Cortex of kidney (tissue), 1 donor: ENCODE measurements around the gene ARTN.

Source experiments
- DNase-seq: peaks from one replicate; lab custom pipeline; 2025; lab: John Stamatoyannopoulos, UW

ARTN gene

DNA sequence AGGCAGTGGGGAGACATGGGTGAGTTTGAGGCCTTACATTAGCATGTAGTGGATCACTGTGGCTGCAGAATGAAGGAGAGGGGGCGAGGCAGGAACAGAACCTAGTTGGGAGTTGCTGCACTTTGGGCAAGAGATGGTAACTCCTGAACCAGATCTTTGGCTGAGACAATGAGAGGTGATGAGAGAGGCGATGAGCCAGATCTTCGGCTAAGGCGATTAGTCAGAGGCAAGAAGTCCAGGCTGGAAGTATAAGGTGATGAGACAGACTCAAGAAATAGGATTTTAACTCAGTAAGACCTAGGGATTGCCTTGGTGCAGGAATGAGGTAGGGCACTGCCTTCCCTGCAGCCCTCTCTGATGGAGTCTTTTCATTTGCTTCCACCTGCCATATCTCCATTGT lies 9.1 kb upstream of the ARTN start:
- DNase-seq = no peak

DNA sequence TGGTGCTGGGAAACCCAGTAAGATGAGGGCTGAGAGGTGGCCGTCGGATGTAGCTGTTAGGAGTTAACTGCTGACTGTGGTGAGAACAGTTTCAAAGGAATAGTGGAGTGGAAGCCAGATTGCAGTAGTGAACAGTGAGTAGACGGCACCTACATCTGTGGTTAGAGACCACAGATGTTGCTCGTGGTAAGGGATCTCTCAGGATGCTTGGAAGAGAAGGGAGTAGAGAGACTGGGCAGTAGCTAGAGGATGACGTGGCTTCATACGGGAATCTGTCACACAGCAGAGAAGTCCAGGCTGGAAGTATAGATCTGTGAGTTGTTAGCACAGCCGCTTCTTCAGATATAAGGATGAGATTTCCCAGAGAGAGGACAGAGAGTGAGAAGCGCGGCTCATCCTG lies 7.8 kb upstream of the ARTN start:
- no peak for DNase-seq

DNA sequence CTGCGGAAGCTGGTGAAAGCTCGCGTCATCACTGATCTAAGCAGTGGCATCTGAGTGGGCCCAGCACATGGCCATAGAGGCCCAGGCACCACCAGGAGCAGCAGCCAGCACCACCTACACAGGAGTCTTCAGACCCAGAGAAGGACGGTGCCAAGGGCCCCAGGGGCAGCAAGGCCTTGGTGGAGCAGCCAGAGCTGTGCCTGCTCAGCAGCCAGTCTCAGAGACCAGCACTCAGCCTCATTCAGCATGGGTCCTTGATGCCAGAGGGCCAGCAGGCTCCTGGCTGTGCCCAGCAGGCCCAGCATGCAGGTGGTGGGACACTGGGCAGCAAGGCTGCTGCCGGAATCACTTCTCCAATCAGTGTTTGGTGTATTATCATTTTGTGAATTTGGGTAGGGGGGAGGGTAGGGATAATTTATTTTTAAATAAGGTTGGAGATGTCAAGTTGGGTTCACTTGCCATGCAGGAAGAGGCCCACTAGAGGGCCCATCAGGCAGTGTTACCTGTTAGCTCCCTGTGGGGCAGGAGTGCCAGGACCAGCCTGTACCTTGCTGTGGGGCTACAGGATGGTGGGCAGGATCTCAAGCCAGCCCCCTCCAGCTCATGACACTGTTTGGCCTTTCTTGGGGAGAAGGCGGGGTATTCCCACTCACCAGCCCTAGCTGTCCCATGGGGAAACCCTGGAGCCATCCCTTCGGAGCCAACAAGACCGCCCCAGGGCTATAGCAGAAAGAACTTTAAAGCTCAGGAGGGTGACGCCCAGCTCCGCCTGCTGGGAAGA lies 3.2 kb upstream of the ARTN start:
- no peak for DNase-seq

DNA sequence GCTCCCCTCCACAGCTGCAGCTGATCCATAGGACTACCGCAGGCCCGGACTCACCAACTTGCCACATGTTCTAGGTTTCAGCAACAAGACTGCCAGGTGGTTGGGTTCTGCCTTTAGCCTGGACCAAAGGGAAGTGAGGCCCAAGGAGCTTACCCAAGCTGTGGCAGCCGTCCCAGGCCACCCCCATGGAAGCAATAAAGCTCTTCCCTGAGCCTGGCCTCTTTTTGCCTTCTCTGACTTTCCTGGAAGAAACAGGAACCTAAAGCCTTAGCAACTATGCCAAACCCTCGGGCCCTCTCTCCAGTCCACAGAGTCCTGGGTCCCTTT lies 2.7 kb upstream of the ARTN start:
- no peak for DNase-seq

DNA sequence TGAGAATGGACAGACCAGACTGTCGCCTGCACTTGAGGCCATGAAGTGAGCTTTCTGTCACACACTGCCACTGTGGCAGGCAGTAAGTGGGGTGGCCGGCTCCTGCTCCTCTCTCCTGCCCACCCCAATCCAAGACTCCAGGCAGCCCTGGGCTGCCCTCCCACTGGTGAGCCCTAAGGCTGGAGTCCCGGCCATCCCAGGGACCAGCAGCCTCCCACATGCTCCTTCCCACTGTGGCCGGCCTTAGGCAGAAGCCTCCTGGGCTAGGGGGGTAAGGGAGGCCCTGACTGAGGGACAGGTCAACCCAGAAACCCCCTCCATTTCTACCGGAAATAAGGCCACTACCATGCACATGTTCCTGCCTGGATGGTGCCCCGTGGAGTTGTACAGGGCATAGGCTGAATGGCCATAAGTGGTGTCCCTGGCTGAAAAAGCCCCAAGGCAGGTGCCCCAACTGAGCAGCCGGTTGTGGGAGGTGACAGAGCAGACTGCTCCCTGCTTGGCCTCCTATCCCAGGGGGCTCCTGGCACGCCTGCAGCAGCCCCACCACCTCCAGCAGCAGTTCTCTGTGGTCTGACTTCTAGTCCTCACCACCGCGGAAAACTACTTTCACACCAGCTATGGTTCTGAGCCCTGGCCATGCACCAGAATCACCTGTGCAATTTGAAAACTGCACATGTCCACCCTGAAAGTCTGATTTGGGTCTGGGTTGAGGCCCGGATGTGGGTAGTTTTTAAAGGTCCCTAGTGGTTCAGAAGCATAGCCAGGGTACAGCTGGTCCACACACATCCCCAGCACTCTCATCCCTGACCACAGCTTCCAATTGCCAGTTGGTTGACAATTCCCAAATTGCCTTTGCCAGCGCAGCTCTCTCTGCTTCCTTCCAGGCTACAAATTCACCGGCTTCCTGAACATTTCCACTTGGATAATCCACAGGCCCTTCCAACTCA lies 1.6 kb upstream of the ARTN start:
- DNase-seq = no peak

DNA sequence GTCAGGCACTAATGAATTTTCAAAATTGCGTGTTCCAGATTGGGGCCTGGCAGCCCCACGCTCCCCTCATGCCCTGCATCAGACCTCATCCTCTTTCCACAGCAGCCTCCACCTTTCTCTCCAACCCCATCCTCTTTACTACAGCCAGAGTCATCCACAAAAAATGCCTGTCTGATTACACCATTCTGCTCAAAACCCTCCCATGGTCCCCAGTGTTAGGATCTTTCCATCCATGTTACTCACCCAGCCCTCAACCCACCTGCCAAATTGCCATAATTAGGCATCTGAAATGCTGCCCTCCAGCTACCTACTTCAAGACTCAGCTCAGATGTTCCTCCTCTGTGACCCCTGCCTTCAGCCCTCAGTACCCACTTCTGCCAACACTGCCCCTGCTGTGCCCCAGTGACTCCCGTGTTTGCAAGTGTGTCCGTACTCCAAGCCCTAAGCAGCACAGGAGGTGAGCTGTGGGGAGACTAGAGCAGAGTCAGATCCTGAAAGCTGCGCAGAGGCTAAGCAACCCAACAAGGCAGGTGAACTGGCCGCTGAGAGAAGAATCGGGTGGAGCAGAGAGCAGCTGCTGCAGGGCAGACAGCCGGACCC lies 715 bp upstream of the ARTN start:
- DNase-seq = no peak

DNA sequence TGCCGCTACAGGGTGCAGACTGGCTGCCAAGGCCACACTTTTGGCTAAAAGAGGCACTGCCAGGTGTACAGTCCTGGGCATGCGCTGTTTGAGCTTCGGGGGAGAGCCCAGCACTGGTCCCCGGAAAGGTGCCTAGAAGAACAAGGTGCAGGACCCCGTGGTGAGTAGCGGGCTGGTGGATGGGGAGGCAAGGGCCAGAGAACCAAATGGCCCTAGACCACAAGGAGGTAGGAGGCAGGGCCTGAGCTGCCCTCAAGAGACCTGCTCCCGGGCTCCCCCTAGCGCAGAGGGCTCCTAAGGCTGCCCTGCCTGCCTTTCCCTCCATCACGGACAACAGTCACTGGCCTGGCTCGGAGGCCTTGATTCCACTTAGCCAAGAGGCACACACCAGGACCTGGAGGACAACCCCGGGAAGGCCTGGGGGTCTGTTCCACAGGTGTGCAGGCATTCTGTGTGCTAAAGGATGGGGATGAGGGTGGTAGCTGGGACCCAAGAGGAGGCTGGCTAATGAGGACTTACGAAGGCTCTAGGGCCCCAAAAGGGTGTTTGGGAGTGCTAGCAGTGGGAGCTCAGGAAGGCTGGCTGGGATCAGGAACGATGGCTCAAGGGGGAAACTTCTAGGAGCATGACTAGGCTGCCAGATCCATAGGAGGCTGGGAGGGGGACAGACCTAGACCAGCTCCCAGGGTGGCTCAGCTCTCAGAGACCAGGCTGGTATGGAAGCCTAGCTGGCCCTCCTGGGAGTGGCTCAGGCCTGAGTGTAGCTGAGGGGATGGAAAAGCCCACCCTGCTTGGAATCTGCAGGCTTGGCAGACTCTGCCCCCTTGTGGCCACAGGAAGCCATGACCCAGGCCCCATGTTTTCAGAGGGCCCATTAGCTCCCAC lies 742 bp downstream of the ARTN start:
- no peak for DNase-seq

DNA sequence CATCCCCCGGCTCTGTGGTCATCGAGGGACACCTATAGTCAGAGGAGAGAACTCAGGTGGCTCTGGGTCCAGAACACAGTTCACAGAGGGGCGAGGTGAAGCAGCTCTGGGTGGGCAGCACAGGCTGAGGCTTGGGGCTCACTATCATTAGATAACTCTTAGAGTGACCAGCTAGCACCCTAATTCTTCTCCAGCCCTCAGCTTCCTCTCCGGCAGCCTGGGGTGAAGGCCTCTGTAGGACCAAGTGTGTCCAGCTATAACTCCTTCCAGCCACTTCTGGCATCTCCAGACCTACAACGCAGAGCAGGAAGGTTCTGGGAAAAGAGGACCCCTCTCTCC lies 1.4 kb downstream of the ARTN start:
- no peak for DNase-seq

DNA sequence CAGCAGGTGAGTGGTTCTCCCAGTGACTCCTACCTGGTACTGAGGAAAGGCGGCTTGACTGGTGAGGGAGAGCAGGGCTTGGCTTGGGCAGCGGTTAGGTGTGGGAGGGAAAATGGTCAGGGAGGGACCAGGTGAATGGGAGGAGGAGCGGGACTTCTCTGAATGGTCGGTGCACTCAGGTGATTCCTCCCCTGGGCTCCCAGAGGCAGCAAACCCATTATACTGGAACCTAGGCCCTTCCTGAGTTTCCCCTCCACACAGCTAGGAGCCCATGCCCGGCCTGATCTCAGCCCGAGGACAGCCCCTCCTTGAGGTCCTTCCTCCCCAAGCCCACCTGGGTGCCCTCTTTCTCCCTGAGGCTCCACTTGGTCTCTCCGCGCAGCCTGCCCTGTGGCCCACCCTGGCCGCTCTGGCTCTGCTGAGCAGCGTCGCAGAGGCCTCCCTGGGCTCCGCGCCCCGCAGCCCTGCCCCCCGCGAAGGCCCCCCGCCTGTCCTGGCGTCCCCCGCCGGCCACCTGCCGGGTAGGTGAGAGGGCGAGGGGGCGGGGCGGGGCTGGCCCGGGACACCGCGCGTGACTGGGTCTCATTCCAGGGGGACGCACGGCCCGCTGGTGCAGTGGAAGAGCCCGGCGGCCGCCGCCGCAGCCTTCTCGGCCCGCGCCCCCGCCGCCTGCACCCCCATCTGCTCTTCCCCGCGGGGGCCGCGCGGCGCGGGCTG lies 2.3 kb downstream of the ARTN start:
- DNase-seq = no peak

DNA sequence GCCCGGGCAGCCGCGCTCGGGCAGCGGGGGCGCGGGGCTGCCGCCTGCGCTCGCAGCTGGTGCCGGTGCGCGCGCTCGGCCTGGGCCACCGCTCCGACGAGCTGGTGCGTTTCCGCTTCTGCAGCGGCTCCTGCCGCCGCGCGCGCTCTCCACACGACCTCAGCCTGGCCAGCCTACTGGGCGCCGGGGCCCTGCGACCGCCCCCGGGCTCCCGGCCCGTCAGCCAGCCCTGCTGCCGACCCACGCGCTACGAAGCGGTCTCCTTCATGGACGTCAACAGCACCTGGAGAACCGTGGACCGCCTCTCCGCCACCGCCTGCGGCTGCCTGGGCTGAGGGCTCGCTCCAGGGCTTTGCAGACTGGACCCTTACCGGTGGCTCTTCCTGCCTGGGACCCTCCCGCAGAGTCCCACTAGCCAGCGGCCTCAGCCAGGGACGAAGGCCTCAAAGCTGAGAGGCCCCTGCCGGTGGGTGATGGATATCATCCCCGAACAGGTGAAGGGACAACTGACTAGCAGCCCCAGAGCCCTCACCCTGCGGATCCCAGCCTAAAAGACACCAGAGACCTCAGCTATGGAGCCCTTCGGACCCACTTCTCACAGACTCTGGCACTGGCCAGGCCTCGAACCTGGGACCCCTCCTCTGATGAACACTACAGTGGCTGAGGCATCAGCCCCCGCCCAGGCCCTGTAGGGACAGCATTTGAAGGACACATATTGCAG lies 3.0 kb downstream of the ARTN start:
- DNase-seq = no peak

DNA sequence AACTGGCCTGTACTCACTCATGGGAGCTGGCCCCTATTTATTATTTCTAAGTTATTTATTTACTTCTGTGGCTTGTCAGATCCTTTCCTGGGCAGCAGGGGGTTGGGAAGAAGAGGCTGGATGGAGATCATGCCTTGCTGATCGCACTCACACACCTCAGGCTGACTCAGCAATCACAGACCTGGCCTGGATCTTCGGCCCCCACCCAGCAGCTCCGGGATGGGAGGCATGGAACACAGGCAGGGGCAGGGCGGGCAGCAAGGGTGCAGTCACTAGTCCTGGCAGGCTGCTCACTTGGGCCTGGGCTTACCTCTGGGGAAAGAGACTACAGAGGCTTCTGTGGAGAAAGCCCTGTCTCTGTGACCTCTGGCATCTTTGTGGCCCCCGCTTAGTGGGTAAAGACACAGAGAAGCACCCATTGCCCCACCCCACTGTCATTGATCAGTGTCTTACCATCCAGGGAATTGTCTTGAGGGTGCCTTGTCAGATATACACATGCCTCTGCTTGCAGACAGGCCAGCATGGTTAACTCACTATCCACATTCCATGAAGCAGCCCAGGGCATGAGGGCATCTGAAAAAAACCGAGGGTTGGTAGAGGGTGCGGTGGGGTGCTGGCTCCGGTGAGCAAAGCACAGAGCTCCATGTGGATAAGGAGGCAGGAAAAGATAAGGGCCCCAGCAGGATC lies 3.7 kb downstream of the ARTN start:
- DNase-seq = no peak

DNA sequence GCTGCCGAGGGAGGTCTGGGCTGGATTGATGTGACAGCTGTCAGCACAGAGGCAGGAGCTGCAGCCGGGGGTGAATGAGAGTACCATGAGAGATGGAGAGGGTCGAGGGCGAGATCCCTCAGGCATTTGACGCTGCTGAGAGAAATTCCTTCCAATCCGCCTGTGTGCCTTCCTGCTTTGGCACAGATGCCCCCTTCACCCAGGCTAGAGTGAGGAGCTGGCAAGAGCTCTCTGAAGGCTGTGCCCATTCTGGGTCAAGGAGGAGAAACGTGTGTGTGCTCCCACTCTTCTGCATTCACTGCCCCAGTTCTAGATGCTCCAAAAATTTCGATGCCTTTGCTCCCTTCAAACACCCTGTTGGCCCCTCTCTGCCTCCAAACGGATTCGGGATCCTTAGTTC lies 4.8 kb downstream of the ARTN start:
- no peak for DNase-seq

DNA sequence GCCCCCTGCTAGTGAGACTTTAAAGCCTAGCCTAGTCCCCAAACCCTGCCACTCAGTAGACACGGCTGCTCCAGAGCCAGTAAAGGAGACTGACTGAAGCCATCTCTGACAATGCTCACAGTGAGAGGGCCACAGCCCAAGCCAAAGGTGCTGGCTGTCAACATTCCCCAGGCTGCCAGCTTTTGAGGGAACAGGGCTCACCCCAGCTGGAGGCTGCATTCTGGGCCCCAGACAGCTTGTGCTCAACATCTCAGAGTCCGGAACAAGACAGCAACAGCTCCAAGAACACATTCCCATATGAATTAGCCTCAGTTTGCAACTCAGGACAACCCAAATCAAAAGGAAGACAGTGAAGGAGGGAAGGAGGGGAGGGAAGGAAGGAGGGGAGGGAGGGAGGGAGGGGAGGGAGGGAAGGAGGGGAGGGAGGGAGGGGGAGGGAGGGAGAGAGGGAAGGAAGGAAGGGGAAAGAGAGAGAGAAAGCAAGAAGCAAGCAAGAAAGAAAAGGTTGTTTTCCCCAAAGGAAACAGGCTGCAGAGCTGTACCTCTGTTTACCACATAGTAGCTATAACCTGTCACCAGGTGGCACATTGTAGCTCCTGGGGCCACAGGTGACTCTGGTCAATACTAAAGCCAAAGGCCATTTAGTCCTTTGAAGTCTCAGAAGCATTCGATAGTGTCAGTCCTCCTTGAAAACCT lies 5.4 kb downstream of the ARTN start:
- DNase-seq = no peak

DNA sequence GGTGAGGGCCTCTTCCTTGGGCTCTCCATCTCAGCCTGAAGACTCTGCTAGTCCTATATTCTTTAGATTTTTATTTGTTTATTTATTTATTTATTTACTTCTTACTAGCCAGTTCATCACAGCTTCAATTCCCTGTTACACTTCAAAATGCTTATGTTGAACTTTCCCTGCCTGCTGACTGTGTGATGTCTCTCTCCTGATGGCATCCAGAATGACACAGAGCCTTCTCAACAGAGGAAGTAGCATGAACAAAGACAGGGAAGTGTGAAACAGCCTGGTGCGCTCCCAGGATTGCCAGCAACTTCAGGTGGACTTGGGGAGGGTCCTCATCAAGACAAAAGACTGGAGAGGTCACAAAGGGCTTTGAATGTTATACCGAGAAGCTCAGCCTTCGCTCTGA lies 8.8 kb downstream of the ARTN start:
- no peak for DNase-seq

DNA sequence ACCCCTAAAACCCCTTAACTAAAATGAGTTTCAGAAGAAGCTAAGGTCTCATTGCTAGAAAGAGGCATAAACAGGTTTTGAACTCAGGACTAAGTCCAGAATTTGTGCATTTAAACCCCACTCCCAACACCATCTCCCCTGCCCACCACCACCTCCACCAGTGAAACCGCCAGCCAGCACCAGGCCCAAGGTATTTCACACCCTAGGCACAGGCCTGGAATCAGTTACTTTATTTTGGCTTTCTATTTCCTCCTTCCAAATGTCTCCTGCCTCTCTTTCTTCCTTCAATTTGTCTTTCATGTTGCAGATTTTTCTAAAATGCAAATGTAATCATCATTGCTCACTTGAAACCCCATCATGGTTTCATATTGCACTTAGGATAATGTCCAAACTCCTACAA lies 11.3 kb downstream of the ARTN start:
- no peak for DNase-seq

DNA sequence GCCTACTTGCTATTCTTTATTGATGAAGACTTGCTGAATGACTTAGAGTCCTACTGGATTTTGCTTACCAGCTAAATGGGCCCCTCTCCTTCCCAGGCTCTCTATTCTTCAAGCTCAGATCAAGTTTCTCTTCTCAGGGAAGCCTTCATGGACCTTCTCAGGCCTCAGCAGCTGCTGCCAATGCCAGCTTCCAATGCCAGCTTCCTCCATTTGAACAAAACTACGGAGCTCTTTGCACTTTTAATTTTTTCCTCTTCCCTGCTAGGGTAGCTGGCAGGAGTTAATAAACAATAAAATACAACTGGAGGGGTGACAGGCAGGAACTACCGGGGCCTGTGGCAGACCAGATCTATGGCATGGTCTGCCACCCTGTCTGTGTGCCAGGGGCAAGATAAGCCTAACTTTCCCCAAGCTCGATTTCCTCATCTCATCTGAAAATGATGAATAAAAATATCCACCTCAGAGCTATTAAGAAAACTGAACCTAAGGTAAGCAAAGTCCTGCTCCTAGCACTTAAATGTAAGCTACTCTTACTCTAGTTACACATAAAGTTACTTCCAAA lies 12.2 kb downstream of the ARTN start:
- no peak for DNase-seq

DNA sequence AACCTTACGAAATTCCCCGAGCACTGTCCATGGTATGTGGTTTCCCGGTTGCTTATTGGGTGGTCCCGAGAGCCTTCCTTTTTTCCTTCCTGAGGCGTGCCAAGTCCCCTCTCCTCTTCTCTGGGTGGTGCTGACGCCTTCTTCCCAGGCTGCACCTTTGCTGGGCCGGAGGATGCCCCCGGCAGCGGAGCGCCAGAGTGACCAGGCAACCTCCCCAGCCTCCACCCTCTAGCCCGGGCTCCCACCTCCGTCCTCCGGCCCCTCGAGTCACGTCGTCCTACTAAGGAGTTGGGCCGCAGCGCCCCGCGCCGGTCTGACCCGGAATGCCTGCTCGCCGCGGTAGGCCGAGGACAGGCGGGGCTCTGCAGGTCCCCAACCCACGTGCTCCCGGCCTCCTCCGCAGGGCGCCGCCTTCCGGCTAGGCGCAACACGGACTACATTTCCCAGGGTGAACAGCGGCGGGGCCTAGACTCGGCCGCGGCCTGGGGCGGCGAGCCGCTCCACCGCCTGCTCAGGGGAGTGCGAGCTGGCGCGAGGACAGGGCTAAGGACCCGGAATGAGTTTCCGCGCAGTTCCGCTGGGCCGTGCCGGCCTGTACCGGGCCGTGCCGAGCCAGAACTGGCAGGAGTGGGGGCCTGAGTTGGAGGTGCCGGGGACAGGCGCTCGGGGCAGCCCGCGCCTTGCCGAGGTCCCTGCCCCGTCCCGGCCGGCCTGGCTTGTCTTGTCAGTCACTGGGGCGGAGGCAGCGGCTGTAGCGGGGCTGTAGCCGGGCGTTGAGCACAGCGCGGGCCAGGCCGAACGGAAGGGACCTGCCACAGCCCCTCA lies 12.8 kb downstream of the ARTN start, which contains the start of gene IPO13:
Gene IPO13 (plus strand): TSS at position 715 of the 825 bp plus-strand sequence. CDS start 651 bp downstream, outside the sequence.
- DNase-seq = peak; percentile 93
